Stimulated activated CD4-positive, alpha-beta T cell treated with anti-CD3 and anti-CD28 coated beads, Interleukin-15, amount 100 ng/mL, for 48 hours (primary cell): Measurements from ENCODE around the gene NUP210.

ENCODE experiments used
- DNase-seq, 2 donors: peaks; one replicate each; pipeline ENCODE4 v3.0.0-alpha.2; 2020; ENCODE audit warnings: low read depth in 2 of 2

Gene NUP210

GRCh38 chr3:13289771-13290285 lies 130.3 kb downstream of the NUP210 start:
- no peak for DNase-seq

- no peak for DNase-seq
Observed at GRCh38 chr3:13288732-13289718, 131.1 kb downstream of the NUP210 start.

- no peak for DNase-seq
Observed at GRCh38 chr3:13287833-13288232, 132.3 kb downstream of the NUP210 start.

GRCh38 chr3:13286873-13287272 lies 133.2 kb downstream of the NUP210 start:
- DNase-seq, result no peak

- no peak for DNase-seq
Observed at GRCh38 chr3:13285007-13285567, 135.0 kb downstream of the NUP210 start.

GRCh38 chr3:13283877-13284264 lies 136.3 kb downstream of the NUP210 start:
- DNase-seq, result no peak

GRCh38 chr3:13282986-13283876 lies 136.9 kb downstream of the NUP210 start:
- no peak for DNase-seq

GRCh38 chr3:13282358-13282985 lies 137.7 kb downstream of the NUP210 start:
- no peak for DNase-seq

- DNase-seq, result no peak
Observed at GRCh38 chr3:13281507-13282357, 138.4 kb downstream of the NUP210 start.

GRCh38 chr3:13280811-13281506 lies 139.2 kb downstream of the NUP210 start:
- DNase-seq, result no peak

- no peak for DNase-seq
Observed at GRCh38 chr3:13280122-13280790, 139.9 kb downstream of the NUP210 start.

GRCh38 chr3:13279532-13279910 lies 140.6 kb downstream of the NUP210 start:
- DNase-seq, result no peak

- no peak for DNase-seq
Observed at GRCh38 chr3:13278783-13279531, 141.2 kb downstream of the NUP210 start.

- DNase-seq, result no peak
Observed at GRCh38 chr3:13277860-13278531, 142.1 kb downstream of the NUP210 start.

- DNase-seq, result no peak
Observed at GRCh38 chr3:13277196-13277813, 142.8 kb downstream of the NUP210 start.

- no peak for DNase-seq
Observed at GRCh38 chr3:13276438-13277195, 143.5 kb downstream of the NUP210 start.
